Mesodermal cell (in vitro differentiated cells): ENCODE measurements around the gene LYRM9.
"Not testable (repeated sequence)": the region's sequence is repeated elsewhere in the genome, so short reads cannot be mapped to it uniquely, and the experiment has no call there.

Source experiments
- H3K27ac ChIP-seq: 2 replicates; pipeline ENCODE4 v1.7.0; 2013; ENCODE audit warnings: mild to moderate bottlenecking, low read depth, low read length, moderate library complexity; ENCODE audit not compliant: severe bottlenecking
- H3K36me3 ChIP-seq: 2 replicates; pipeline ENCODE4 v1.7.1; 2013; ENCODE audit warnings: mild to moderate bottlenecking, low read length, moderate library complexity; ENCODE audit not compliant: control insufficient read depth, insufficient read depth
- H3K4me1 ChIP-seq: one replicate; pipeline ENCODE4 v1.7.1; 2013; ENCODE audit warnings: mild to moderate bottlenecking, low read length; ENCODE audit not compliant: insufficient read depth, control insufficient read depth, poor library complexity, severe bottlenecking
- H3K4me3 ChIP-seq: 2 replicates; pipeline ENCODE4 v1.7.0; 2013; ENCODE audit warnings: low read length, control low read depth, mild to moderate bottlenecking; ENCODE audit not compliant: insufficient read depth, poor library complexity, severe bottlenecking; ENCODE audit errors: extremely low read depth
- H3K9me3 ChIP-seq: 2 replicates; pipeline ENCODE4 v1.7.1; 2013; ENCODE audit warnings: mild to moderate bottlenecking, low read length, moderate library complexity; ENCODE audit not compliant: control insufficient read depth
- WGBS, 2 experiments: methylation state at CpG; one replicate each; pipeline ENCODE4 v1.1.5; 2013; ENCODE audit warnings: missing lambda C conversion rate in 2 of 2; ENCODE audit not compliant: insufficient coverage in 2 of 2; 5-methylcytosine and 5-hydroxymethylcytosine counted together

The LYRM9 gene

DNA sequence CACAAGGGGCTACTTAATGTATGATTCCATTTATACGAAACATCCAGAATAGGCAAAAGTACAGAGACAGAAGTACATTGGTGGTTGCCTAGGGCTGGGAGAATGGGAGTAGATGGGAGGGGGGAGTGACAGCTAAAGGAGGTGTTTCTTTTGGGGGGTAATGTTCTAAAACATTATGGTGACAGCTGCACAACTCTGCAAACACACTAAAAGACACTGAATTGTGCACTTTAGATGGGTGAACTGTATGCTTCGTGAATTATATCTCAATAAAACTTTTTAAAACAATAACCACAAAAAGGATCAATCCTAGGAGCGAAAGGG, 661 bp downstream of the LYRM9 start:
- H3K4me1 ChIP-seq: peaks cover 14% of the 10 kb centered on the region
- 100% methylated on average over 1 to 2 of the region's 3 CpGs for WGBS, 2 experiments
- H3K27ac ChIP-seq: no peak overlapping the region

DNA sequence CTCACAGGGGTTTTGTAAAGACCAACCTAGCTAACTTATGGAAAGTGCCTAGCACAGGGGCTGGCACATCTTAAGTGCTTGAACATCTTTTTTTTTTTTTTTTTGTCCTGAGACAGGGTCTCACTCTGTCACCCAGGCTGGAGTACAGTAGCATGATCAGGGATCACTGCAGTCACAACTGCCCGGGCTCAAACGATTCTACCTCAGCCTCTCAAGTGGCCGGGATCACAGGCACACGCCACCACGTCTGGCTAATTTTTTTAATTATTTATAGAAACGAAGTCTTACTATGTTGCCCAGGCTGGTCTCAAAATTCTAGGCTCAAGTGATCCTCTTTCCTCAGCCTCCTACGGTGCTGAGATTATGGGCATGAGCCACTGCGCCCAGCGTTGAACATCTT, 1.3 kb downstream of the LYRM9 start:
- Histone ChIP-seq H3K4me3 (no peak overlapping the region), H3K4me1 (peaks cover 14% of the 10 kb centered on the region), H3K9me3 (no peaks in the 10 kb centered on the region), H3K36me3 (no peaks in the 10 kb centered on the region), H3K27ac (no peak overlapping the region)
- WGBS, 2 experiments: 90 to 94% methylated on average over 9 of the region's 9 CpGs

More for the DNA sequence above, 661 bp downstream of the LYRM9 start:
- no peaks in the 10 kb centered on the region for H3K9me3 ChIP-seq
- peak overlapping the region; percentile 47 for H3K4me3 ChIP-seq
- no peaks in the 10 kb centered on the region for H3K36me3 ChIP-seq

DNA sequence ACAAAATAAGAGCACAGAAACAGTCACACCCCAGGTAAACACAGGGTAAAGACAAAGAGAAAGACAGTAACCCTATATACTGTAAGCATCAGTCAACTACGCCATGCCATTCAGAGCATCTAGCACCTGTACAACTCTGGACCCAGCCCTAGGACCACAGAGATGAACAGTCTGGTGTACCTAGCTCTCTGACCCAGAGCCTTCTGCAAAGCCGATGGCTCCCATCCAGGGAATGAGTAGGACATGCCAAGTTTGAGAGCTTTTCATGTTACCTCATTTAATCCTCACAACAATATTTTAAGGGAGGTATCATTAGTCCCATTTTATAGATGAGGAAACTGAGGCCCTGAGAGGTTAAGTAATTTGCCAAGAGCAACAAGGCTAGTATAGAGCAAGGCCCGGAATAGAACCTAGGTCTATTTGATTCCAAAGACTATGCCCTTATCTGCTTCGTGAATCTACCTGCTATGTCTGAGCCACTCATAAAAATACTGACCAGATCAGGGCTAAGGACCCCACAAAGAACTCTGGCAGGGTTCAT, 3.4 kb downstream of the LYRM9 start:
- no peak overlapping the region for H3K27ac ChIP-seq

GRCh38 chr17:27888945-27889344, 4.2 kb downstream of the LYRM9 start:
- peaks cover 14% of the 10 kb centered on the region for H3K4me1 ChIP-seq
- H3K36me3 ChIP-seq: no peaks in the 10 kb centered on the region
- WGBS, 2 experiments: 10 to 17% methylated on average over 4 to 6 of the region's 7 CpGs
- H3K27ac ChIP-seq: peak overlapping the region; percentile 43
- no peaks in the 10 kb centered on the region for H3K9me3 ChIP-seq
- no peak overlapping the region for H3K4me3 ChIP-seq

More for the DNA sequence above, 3.4 kb downstream of the LYRM9 start:
- 92 to 100% methylated on average over 3 of the region's 4 CpGs for WGBS, 2 experiments
- Histone ChIP-seq H3K4me3 (no peak overlapping the region), H3K4me1 (peaks cover 14% of the 10 kb centered on the region), H3K9me3 (no peaks in the 10 kb centered on the region), H3K36me3 (no peaks in the 10 kb centered on the region)

DNA sequence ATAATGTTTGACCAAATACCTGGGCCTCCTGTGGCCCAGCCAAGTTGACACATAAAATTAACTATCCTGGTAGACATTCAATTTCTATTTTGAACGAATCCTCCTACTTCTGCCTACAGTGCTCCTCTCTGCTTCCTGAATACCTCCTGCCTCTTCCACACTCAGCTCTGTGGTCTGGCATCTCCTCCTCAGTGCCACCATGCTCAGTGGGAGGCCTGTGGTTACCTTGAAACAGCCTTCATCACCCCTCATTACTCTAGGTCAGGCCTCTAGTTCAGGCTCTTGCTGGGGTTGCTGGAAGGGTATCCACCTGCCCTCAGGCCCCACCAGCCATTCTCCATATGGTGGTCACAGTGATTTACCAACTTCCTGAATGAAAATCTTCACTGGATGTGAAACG, 5.1 kb downstream of the LYRM9 start:
- no peak overlapping the region for H3K4me3 ChIP-seq
- H3K9me3 ChIP-seq: no peaks in the 10 kb centered on the region
- 91 to 100% methylated on average over 1 to 2 of the region's 2 CpGs for WGBS, 2 experiments
- H3K27ac ChIP-seq: no peak overlapping the region
- H3K4me1 ChIP-seq: peaks cover 14% of the 10 kb centered on the region
- no peaks in the 10 kb centered on the region for H3K36me3 ChIP-seq

DNA sequence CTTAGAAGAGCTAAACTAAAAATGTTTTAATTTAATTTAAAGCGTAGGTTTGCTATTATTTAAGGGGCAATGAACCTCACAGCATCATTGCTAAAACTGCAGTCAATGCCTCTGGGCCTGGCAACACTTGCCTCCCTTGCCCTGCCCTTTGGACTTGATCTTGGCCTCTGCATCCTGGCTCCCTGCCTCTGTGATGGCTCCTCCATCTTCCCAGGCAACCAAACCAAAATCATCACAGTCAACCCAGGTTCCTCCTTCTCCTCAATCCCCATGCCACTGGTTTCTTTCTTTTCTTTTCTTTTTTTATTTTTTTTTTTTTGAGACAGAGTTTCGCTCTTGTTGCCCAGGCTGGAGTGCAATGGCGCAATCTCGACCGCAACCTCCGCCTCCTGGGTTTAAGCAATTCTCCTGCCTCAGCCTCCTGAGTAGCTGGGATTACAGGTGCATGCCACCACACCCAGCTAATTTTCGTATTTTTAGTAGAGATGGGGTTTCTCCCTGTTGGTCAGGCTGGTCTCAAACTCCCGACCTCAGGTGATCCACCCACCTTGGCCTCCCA, 6.7 kb downstream of the LYRM9 start:
- H3K4me3 ChIP-seq, H3K9me3 ChIP-seq, H3K27ac ChIP-seq, H3K36me3 ChIP-seq: not testable (repeated sequence)
- H3K4me1 ChIP-seq: peaks cover 14% of the 10 kb centered on the region
- WGBS, 2 experiments: 88 to 95% methylated on average over 2 to 6 of the region's 8 CpGs

- Histone ChIP-seq H3K9me3 (no peaks in the 10 kb centered on the region), H3K27ac (no peak overlapping the region)
- WGBS, 2 experiments: 93 to 95% methylated on average over 9 to 11 of the region's 11 CpGs
These were observed 10.9 kb downstream of the LYRM9 start for GRCh38 chr17:27882162-27882840.

DNA sequence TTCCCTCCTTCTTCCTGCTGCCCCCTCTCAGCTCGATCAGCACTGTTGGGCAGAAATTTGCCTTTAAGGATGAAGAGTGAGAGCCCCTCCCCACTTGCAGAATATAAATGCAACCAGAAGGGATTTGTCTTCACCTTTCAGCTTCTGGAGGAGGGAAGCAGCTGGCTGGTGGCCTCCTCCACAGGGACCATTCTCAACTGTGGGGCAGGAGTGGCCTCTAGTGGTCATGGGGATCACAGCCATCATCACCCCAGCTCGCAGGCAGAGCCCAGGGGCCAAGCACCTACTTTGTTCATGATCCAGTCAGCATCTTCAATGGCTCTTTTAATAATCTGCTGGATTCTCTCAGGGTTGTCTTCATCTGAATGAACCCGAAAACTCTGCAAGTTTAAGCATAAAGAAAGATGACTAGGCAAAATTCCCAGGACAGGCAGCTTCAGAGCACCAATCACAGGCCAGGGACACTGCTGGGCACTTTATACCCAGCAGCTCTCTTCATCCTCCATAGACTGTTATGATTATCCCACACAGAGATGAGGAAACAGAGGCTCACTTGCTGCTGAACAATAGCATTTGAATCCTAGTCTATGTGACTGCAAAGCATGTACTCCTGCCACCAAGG, 13.1 kb downstream of the LYRM9 start:
- H3K36me3 ChIP-seq: no peaks in the 10 kb centered on the region
- H3K4me3 ChIP-seq: no peak overlapping the region

More at GRCh38 chr17:27882162-27882840, 10.9 kb downstream of the LYRM9 start:
- no peaks in the 10 kb centered on the region for H3K36me3 ChIP-seq
- peaks cover 4% of the 10 kb centered on the region for H3K4me1 ChIP-seq
- H3K4me3 ChIP-seq: no peak overlapping the region

GRCh38 chr17:27878776-27879562, 14.2 kb downstream of the LYRM9 start:
- Histone ChIP-seq H3K36me3 (no peaks in the 10 kb centered on the region), H3K4me1 (peaks cover 4% of the 10 kb centered on the region), H3K27ac (no peak overlapping the region), H3K9me3 (no peaks in the 10 kb centered on the region), H3K4me3 (no peak overlapping the region)
- 80 to 83% methylated on average over 8 to 13 of the region's 13 CpGs for WGBS, 2 experiments

More for the DNA sequence above, 13.1 kb downstream of the LYRM9 start:
- H3K9me3 ChIP-seq: no peaks in the 10 kb centered on the region
- H3K27ac ChIP-seq: no peak overlapping the region
- peaks cover 4% of the 10 kb centered on the region for H3K4me1 ChIP-seq
- WGBS, 2 experiments: 7 to 14% methylated on average over 1 to 3 of the region's 3 CpGs

DNA sequence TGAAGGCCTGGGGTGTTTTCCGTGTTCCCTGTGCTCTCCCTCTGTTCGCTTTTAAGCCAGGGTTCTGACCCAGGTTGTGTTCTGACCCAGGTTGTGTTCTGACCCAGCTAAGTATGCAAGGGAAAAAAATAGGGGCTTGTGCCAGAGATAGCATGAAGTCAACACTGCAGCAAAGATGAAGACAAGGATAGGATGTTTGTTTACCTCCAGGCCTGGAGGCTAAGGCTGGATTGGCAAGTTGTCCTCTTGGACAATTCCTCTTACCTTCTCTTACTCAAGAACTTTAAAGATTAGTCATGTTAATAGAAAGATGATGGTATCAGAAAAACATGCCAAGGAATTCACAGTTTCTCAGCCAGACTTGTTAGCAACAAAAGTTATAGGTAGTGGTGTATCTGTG, 19.4 kb downstream of the LYRM9 start:
- no peaks in the 10 kb centered on the region for H3K36me3 ChIP-seq
- 93 to 100% methylated on average over 2 of the region's 2 CpGs for WGBS, 2 experiments
- no peaks in the 10 kb centered on the region for H3K4me1 ChIP-seq

More for the DNA sequence above, 19.4 kb downstream of the LYRM9 start:
- Histone ChIP-seq H3K4me3 (no peak overlapping the region), H3K9me3 (no peaks in the 10 kb centered on the region), H3K27ac (no peak overlapping the region)
